Mesendoderm (in vitro differentiated cells): ENCODE data around the gene TMCC1.

Source experiments
- DNase-seq: peaks from one replicate; pipeline ENCODE4 v3.0.0; 2013
- H2AK5ac ChIP-seq: 2 replicates; pipeline ENCODE4 v1.6.1; 2013; ENCODE audit warnings: low read length, inconsistent platforms
- H2BK120ac ChIP-seq: 2 replicates; pipeline ENCODE4 v1.6.1; 2013; ENCODE audit warnings: low read depth, mild to moderate bottlenecking, low read length, moderate library complexity, mixed read lengths
- H2BK15ac ChIP-seq: replicated peaks from 2 replicates; pipeline ENCODE4 v1.6.1; 2013; ENCODE audit warnings: low read depth, mild to moderate bottlenecking, moderate library complexity
- H2BK5ac ChIP-seq: 2 replicates; pipeline ENCODE4 v1.6.1; 2013; ENCODE audit warnings: low read length, inconsistent platforms
- H3K18ac ChIP-seq: 2 replicates; pipeline ENCODE4 v1.6.1; 2013; ENCODE audit warnings: mild to moderate bottlenecking, low read length, mixed read lengths
- H3K23ac ChIP-seq: one replicate; pipeline ENCODE4 v1.6.1; 2013; ENCODE audit warnings: low read length
- H3K27ac ChIP-seq: 2 replicates; pipeline ENCODE4 v1.5.1; 2013; ENCODE audit warnings: low read depth, mild to moderate bottlenecking, inconsistent platforms, low read length, moderate library complexity
- H3K27me3 ChIP-seq: 2 replicates; pipeline ENCODE4 v1.6.1; 2013; ENCODE audit warnings: low read length, control low read depth, mild to moderate bottlenecking, inconsistent platforms; ENCODE audit not compliant: insufficient read depth, poor library complexity
- H3K36me3 ChIP-seq: 2 replicates; pipeline ENCODE4 v1.6.1; 2013; ENCODE audit warnings: low read length, inconsistent platforms; ENCODE audit not compliant: control insufficient read depth, insufficient read depth
- H3K4ac ChIP-seq: one replicate; pipeline ENCODE4 v1.6.1; 2013; ENCODE audit warnings: low read depth, mild to moderate bottlenecking, low read length, moderate library complexity
- H3K4me1 ChIP-seq: 2 replicates; pipeline ENCODE4 v1.6.1; 2013; ENCODE audit warnings: low read depth, low read length, inconsistent platforms; ENCODE audit not compliant: control insufficient read depth
- H3K4me2 ChIP-seq: 2 replicates; pipeline ENCODE4 v1.6.1; 2013; ENCODE audit warnings: low read length
- H3K4me3 ChIP-seq: 2 replicates; pipeline ENCODE4 v1.5.1; 2013; ENCODE audit warnings: mild to moderate bottlenecking, low read length
- H3K56ac ChIP-seq: one replicate; pipeline ENCODE4 v1.6.1; 2013; ENCODE audit warnings: low read length
- H3K79me1 ChIP-seq: 2 replicates; pipeline ENCODE4 v1.6.1; 2013; ENCODE audit warnings: low read length, inconsistent platforms
- H3K79me2 ChIP-seq: 2 replicates; pipeline ENCODE4 v1.6.1; 2013; ENCODE audit warnings: mild to moderate bottlenecking, low read length; ENCODE audit not compliant: control insufficient read depth, insufficient read depth
- H3K9ac ChIP-seq: 2 replicates; pipeline ENCODE4 v1.6.1; 2013; ENCODE audit warnings: low read length, inconsistent platforms
- H4K5ac ChIP-seq: one replicate; pipeline ENCODE4 v1.6.1; 2013; ENCODE audit warnings: low read length
- H4K8ac ChIP-seq: one replicate; pipeline ENCODE4 v1.6.1; 2013; ENCODE audit warnings: low read depth, mild to moderate bottlenecking, control low read depth, low read length, moderate library complexity
- WGBS: extraction: QIAGEN DNeasy Blood & Tissue Kit; methylation state at CpG from one replicate; pipeline ENCODE4 v1.1.7; 2013; ENCODE audit warnings: low lambda C conversion rate, missing lambda C conversion rate; ENCODE audit not compliant: insufficient coverage; ENCODE audit errors: extremely low coverage; 5-methylcytosine and 5-hydroxymethylcytosine counted together

TMCC1 gene

GRCh38 chr3:129822679-129823078 is 70.8 kb downstream of the TMCC1 start:
- no peak overlapping the region for H4K8ac ChIP-seq
- no peak overlapping the region for H3K18ac ChIP-seq
- WGBS = no CpG with 5 or more reads among the region's 1 CpG
- H3K27ac ChIP-seq = no peak overlapping the region
- H3K27me3 ChIP-seq = no peaks in the 10 kb centered on the region
- no peak overlapping the region for H3K4me3 ChIP-seq
- H2BK5ac ChIP-seq = no peak overlapping the region
- H3K79me1 ChIP-seq = no peaks in the 10 kb centered on the region
- no peak overlapping the region for H2BK15ac ChIP-seq
- no peak overlapping the region for H3K23ac ChIP-seq
- no peaks in the 10 kb centered on the region for H3K36me3 ChIP-seq
- no peak overlapping the region for H3K56ac ChIP-seq
- no peak overlapping the region for H2BK120ac ChIP-seq
- no peak overlapping the region for H3K4me2 ChIP-seq
- DNase-seq = no peak
- H3K9ac ChIP-seq = no peak overlapping the region
- no peak overlapping the region for H3K4ac ChIP-seq
- H2AK5ac ChIP-seq = no peak overlapping the region
- H3K79me2 ChIP-seq = no peaks in the 10 kb centered on the region
- no peak overlapping the region for H4K5ac ChIP-seq
- no peaks in the 10 kb centered on the region for H3K4me1 ChIP-seq

DNA sequence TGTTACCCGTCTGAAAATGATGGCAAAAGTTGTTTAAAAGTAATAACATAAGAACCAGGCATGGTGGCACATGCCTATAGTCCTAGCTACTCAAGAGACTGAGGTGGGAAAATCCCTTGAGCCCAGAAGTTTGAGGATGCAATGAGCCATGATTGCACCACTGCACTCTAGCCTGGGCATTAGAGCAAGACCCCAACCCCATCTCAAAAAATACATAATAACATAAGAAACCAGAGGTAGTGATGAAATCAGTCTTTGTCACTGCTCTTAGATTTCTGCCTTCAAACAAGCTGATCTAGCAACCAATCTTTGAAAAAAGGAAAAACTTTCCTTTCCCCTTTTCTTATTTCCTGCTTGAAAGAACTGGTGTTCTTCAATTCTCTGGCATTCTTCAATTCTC is 71.3 kb downstream of the TMCC1 start:
- H3K27ac ChIP-seq = no peak overlapping the region
- H3K18ac ChIP-seq = no peak overlapping the region
- no peaks in the 10 kb centered on the region for H3K4me1 ChIP-seq
- H3K23ac ChIP-seq = no peak overlapping the region
- WGBS = no CpG with 5 or more reads among the region's 1 CpG
- no peaks in the 10 kb centered on the region for H3K27me3 ChIP-seq
- no peak overlapping the region for H2BK120ac ChIP-seq
- no peak overlapping the region for H3K4ac ChIP-seq
- H3K4me2 ChIP-seq = no peak overlapping the region
- no peaks in the 10 kb centered on the region for H3K36me3 ChIP-seq
- no peak overlapping the region for H3K4me3 ChIP-seq
- H3K79me2 ChIP-seq = no peaks in the 10 kb centered on the region
- no peak overlapping the region for H4K8ac ChIP-seq
- DNase-seq = no peak
- no peak overlapping the region for H2BK5ac ChIP-seq
- H4K5ac ChIP-seq = no peak overlapping the region
- no peak overlapping the region for H2AK5ac ChIP-seq
- H3K9ac ChIP-seq = no peak overlapping the region
- H2BK15ac ChIP-seq = no peak overlapping the region
- no peak overlapping the region for H3K56ac ChIP-seq
- no peaks in the 10 kb centered on the region for H3K79me1 ChIP-seq

DNA sequence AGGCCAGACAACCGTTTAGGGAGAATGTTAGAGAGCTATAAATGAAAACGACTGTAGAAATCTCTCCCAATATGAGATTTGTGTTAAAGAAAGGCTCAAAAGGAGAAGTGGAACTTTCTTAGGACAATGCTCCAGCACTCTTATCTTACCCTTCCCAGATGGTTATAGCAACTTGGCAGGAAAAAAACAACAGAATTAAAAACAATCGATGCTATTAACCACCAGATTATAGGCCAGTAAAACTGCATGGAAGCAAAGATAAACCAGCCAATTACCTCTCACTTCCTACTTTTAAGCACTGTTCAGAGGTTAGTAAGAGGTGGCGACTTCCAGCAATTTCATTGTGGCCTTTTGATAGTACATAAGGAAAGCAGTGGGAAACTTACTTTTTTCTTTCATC is 72.9 kb downstream of the TMCC1 start:
- Histone ChIP-seq H4K8ac (no peak overlapping the region), H3K9ac (no peak overlapping the region), H3K23ac (no peak overlapping the region), H3K27ac (no peak overlapping the region), H3K4ac (no peak overlapping the region), H2AK5ac (no peak overlapping the region), H3K36me3 (no peaks in the 10 kb centered on the region), H4K5ac (no peak overlapping the region), H3K56ac (no peak overlapping the region), H2BK15ac (no peak overlapping the region), H3K27me3 (no peaks in the 10 kb centered on the region), H3K4me3 (no peak overlapping the region), H3K18ac (no peak overlapping the region), H3K79me2 (no peaks in the 10 kb centered on the region), H2BK5ac (no peak overlapping the region), H3K4me1 (no peaks in the 10 kb centered on the region), H2BK120ac (no peak overlapping the region), H3K4me2 (no peak overlapping the region), H3K79me1 (no peaks in the 10 kb centered on the region)
- WGBS = no CpG with 5 or more reads among the region's 4 CpGs
- no peak for DNase-seq

GRCh38 chr3:129812589-129812988 is 80.9 kb downstream of the TMCC1 start:
- no peak overlapping the region for H3K4me2 ChIP-seq
- no peak overlapping the region for H4K8ac ChIP-seq
- no CpG with 5 or more reads among the region's 3 CpGs for WGBS

DNA sequence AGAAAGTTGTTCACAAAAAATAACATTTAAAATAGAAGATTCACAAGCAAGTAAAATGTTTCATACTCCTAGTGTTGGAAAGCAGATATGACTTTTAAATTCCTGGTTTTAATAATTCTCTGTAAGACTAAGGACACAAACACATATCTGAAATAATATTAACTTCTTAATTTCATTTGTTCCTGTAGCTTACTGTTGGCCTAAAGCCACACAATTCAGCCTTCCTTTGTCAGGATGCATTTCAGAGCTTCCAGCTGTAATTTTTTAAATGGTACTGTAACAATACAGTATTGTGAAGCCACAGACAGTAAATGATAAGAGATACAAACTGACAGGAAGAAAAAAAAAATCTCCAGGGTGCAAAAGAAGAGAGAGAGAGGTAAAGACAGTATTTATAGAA is 84.2 kb downstream of the TMCC1 start:
- Histone ChIP-seq H3K27me3 (no peaks in the 10 kb centered on the region), H3K4me3 (no peak overlapping the region), H2BK5ac (no peak overlapping the region), H3K79me1 (peaks cover 3% of the 10 kb centered on the region), H3K23ac (no peak overlapping the region), H3K27ac (no peak overlapping the region), H3K79me2 (no peaks in the 10 kb centered on the region), H2BK120ac (no peak overlapping the region), H3K4me2 (no peak overlapping the region), H3K36me3 (no peaks in the 10 kb centered on the region), H3K56ac (no peak overlapping the region), H4K5ac (no peak overlapping the region), H3K4ac (no peak overlapping the region), H4K8ac (no peak overlapping the region), H2BK15ac (no peak overlapping the region), H3K18ac (no peak overlapping the region), H2AK5ac (no peak overlapping the region), H3K9ac (no peak overlapping the region), H3K4me1 (no peaks in the 10 kb centered on the region)
- no peak for DNase-seq

More at GRCh38 chr3:129812589-129812988, 80.9 kb downstream of the TMCC1 start:
- no peak overlapping the region for H2BK120ac ChIP-seq
- no peak overlapping the region for H3K18ac ChIP-seq
- H3K36me3 ChIP-seq = no peaks in the 10 kb centered on the region
- H3K27ac ChIP-seq = no peak overlapping the region
- H3K23ac ChIP-seq = no peak overlapping the region
- H3K9ac ChIP-seq = no peak overlapping the region
- no peak overlapping the region for H2BK15ac ChIP-seq
- no peak for DNase-seq
- no peak overlapping the region for H2AK5ac ChIP-seq
- H3K56ac ChIP-seq = no peak overlapping the region
- H3K79me1 ChIP-seq = no peaks in the 10 kb centered on the region
- no peaks in the 10 kb centered on the region for H3K79me2 ChIP-seq
- H4K5ac ChIP-seq = no peak overlapping the region
- no peaks in the 10 kb centered on the region for H3K27me3 ChIP-seq
- H3K4me3 ChIP-seq = no peak overlapping the region
- H3K4ac ChIP-seq = no peak overlapping the region
- no peaks in the 10 kb centered on the region for H3K4me1 ChIP-seq
- H2BK5ac ChIP-seq = no peak overlapping the region

DNA sequence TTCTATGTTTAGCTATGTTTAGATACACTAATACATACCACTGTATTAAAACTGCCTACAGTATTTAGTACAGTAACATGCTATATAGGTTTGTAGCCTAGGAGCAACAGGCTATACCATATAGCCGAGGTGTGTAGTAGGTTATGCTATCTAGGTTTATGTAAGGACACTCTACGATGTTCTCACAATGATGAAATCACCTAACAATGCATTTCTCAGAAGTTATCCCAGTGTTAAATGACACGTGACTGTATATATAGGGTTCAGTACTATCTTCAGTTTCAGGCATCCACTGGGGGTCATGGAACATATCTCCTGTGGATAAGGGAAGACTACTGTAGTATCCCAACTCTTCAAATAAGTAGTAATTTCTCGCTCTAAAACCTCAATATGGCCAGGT is 97.4 kb downstream of the TMCC1 start:
- no peaks in the 10 kb centered on the region for H3K79me1 ChIP-seq
- no peaks in the 10 kb centered on the region for H3K27me3 ChIP-seq
- no CpG with 5 or more reads among the region's 4 CpGs for WGBS
- no peak overlapping the region for H3K23ac ChIP-seq
- no peak overlapping the region for H2AK5ac ChIP-seq
- H3K79me2 ChIP-seq = no peaks in the 10 kb centered on the region
- no peak for DNase-seq
- no peak overlapping the region for H3K27ac ChIP-seq
- no peak overlapping the region for H3K18ac ChIP-seq
- no peak overlapping the region for H3K4me2 ChIP-seq
- no peak overlapping the region for H4K8ac ChIP-seq
- H2BK5ac ChIP-seq = no peak overlapping the region
- no peak overlapping the region for H4K5ac ChIP-seq
- H3K4me3 ChIP-seq = no peak overlapping the region
- no peak overlapping the region for H2BK120ac ChIP-seq
- H3K4me1 ChIP-seq = peaks cover 5% of the 10 kb centered on the region
- H3K9ac ChIP-seq = no peak overlapping the region
- H3K56ac ChIP-seq = no peak overlapping the region
- no peak overlapping the region for H3K4ac ChIP-seq
- no peaks in the 10 kb centered on the region for H3K36me3 ChIP-seq
- no peak overlapping the region for H2BK15ac ChIP-seq
